Fibroblast of the conjunctiva (primary cell): ENCODE data around the gene CENPP.

ENCODE experiments used
- DNase-seq: peaks from one replicate; pipeline ENCODE4 v3.0.0-alpha.2; 2010; ENCODE audit warnings: low read depth

The CENPP gene

GRCh38 chr9:92313624-92314012, 12.1 kb upstream of the CENPP start:
- no peak for DNase-seq

GRCh38 chr9:92315456-92315855, 10.3 kb upstream of the CENPP start:
- DNase-seq: no peak

DNA sequence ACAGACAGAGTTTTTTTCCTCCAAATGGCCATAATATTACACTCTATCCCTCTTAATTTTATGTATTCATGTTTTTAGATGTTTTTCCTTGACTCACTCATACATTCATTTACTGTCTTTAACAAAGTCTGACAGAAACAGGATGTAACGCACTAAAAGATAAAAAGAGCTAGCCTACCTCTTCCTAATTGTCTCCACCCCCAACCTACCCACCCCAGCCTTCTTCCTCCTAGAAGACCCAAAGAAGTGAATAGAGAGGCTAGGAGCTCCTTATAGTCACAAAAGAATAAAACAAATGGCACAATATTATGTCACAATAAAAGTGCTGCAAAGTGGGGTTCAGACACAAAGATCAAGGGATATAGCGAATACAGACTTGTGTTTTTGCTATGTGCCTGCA, 1.3 kb upstream of the CENPP start:
- no peak for DNase-seq

GRCh38 chr9:92324889-92325268, 874 bp upstream of the CENPP start:
- DNase-seq: no peak

DNA sequence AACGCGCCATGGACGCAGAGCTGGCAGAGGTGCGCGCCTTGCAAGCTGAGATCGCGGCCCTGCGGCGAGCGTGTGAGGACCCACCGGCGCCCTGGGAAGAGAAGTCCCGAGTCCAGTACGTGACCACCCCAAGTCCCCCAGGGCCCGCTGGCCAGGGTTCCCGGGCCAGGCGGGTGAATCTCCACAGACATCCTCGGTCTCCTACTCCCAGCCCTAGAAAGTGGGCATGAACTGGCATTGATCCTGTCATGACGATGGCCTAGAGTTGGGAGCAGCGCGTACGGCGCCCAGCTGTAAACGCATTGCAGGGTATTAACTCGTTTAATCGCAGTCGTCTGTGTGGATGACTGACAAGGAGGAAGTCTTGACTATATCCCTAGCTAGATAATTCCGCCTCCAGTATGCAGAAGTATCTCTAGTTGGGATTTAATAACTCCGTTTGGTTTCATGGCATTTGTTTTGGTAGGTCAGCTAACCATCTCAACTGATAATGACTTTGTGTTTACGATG, 293 bp downstream of the CENPP start:
- DNase-seq: no peak

DNA sequence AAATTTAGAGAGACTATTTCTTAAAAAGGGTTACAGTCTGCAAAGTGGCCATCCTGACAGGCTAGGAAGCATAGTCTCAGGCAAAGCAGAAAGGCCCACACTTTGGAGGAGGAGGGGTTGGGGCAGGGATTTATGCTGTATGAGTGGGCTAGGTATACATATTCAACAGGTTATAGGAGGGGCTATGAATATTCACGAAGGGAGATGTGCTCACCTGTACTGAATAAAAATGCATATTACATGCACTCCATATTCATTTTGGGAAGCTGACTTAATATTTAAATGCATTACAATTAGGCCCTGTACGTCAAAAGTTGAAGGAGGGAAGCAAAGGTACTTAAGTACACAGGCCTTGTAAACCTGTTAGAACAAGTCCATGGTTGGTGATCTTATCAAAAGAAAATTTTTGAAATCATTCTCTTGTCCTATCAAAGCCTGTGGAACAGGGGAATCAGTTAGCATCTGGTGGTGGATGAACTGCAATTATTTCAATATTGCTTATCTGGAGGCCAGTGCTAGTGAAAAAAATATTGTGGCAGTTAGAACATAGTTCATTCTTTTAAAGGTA, 1.6 kb downstream of the CENPP start:
- DNase-seq: no peak

GRCh38 chr9:92328225-92328624, 2.5 kb downstream of the CENPP start:
- DNase-seq: peak; percentile 63

- peak; percentile 49 for DNase-seq
Observed at GRCh38 chr9:92332577-92333281, 7.0 kb downstream of the CENPP start.

DNA sequence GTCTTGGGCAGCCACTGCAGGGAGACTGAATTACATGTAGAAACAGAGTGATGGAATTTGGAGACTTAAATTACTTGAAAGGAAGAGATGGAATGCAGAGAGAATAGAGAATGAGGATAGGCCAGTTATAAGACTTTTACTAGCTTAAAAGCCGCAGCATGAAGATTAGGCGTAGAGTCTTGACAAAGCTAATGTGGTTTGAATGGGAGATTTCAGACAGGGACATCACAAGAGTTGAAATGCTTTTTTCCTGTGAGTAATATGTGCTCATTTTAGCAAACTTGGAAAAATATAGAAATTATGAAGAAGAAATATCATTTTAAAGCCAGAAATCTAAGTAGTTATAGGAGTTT, 7.5 kb downstream of the CENPP start:
- no peak for DNase-seq

GRCh38 chr9:92341578-92341977, 15.8 kb downstream of the CENPP start:
- no peak for DNase-seq

- no peak for DNase-seq
Observed at GRCh38 chr9:92342825-92343488, 17.2 kb downstream of the CENPP start.

DNA sequence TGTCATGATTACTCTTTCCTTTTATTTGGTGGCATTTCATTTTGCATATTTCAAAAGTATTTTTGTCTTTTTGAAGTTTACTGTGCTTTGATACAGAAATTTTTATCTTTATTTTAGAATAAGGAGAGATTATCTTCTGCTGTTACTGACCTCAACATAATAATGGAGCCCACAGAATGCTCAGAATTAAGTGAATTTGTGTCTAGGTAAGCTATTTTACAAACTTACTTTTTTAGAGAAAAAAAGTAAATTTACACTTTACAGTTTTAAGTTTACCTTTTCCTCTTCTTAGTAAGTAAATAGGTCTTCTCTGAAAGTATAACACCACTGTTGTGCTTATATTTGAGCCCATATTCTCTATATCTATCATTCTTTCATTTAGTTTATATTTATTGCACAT, 19.8 kb downstream of the CENPP start:
- DNase-seq: no peak

DNA sequence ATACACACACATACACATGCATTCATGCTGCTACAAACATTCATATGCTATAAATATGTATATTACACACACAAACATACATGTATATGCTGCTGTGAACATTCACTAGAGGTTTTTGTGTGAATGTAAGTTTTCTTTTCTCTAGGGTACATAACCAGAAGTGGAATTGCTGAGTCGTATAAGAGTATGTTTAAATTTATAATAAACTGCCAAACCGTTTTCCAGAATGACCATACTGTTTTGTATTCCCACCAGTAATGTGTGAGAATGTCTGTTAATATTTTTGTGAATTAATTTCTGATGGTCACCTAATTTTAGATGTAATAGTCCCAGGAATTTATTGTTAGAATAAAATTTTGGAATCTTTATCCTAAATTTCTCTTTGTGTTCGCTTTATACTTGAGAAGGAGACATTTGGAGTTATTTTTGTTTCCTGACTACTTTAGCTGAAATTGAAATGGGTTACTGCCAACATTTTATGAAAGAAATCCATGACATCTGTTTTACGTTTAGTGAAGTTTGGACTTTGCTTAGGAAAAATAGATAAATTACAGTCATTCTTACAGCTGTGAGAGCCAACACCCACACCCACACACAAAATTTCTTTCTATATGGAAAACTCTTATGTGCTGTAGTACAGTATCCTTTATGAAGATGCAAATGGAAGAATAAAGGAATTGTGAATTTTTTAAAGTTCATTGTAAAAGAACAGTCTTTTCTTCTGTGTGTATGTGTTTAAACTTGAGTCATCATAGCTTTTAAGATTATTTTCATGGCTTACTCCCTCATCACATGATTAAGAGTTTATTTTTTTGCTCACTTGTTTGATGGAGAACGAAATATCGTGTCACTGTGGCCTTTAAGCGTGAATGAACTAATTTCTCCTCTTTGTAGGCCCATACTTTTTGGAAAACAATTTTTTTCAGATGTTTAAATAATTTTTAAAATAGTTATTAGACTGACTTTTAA, 24.3 kb downstream of the CENPP start:
- DNase-seq: peak; percentile 73

DNA sequence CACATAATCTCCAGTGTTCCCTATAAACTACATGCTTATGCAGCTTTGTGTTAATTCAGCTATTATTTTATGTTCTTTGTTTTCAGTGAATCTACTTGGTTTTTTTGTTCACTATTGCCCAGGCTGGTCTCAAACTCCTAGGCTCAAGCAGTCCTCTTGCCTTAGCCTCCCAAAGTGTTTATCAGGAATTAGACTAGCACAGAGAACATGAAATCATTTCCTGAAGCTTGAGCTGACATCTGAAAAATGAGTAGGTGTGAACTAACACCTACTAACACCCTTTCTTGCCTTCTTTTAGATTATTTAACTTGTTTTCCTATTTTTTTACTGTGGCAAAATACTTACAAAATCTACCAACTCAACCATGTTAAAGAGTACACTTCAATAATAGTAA, 25.0 kb downstream of the CENPP start:
- no peak for DNase-seq

DNA sequence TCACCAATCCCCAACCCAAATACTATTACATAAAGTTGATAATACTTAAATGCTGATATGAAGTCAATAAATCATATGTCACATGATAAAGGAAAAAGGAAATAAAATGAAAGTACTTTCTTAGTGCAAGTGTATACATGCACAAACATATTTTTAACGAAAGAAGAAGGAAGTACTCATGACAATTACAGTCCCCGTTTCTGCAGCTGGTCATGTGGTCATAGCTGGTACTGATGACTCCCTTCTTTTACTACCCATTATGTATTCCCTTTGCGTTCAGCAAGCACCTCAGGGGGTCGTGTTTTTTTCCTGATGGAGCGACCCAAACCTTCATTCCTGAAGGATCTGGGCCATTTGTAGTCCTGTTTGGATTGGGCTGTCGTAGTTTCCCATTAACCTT, 27.3 kb downstream of the CENPP start:
- DNase-seq: no peak

- no peak for DNase-seq
Observed at GRCh38 chr9:92359394-92359995, 33.7 kb downstream of the CENPP start.

DNA sequence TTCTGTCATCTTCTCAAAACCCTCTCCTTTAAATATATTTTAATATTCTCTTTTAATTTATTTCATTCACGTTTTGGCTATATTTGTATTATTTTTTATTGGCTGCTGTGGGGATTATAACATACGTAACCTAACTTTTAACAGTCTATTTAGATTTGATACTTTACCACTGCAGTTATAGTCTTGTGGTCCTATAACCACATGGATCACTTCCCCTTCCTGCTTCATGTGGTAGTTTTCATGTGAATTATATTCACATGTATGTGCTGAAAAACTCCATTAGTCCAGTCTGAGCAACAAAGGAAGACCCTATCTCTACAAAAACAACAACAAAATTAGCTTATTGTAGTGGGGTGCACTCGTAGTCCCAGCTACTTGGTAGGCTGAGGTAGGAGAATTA, 34.3 kb downstream of the CENPP start:
- no peak for DNase-seq

- no peak for DNase-seq
Observed at GRCh38 chr9:92369075-92369474, 43.3 kb downstream of the CENPP start.

DNA sequence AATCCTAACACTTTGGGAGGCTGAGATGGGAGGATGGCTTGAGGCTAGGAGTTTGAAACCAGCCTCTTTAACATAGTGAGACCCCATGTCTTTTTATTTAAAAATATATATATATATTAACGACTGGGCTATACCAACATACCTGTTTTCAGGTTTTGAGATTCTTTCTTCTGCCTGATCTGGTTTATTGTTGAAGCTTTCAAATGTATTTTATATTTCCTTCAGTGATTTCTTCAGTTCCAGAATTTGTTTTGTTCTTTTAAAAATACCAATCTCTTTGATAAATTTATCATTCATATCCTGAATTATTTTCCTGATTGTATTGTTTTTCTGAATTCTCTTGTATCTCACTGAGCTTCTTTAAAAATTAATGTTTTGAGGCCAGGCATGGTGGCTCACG, 47.4 kb downstream of the CENPP start:
- DNase-seq: no peak

DNA sequence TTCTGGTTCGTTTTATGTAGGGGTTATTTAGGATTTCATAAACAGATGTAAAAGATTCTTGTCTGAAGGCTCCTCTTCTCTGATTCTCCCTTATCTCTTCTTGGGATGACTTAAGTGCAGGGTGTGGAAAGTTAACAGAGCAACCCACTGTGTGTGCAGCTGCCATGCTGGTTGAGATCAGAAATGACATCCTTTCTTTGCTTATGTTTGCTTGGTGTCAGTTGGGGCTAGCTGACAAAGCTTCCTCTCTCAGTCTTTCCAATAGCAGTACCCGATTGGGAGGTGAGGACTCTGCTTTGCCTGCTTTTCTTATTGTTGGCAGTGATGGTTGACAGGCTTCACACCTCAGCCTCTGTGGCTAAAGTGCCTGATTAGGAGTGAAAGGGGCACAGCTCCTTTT, 52.1 kb downstream of the CENPP start:
- DNase-seq: no peak

GRCh38 chr9:92378865-92379560, 53.3 kb downstream of the CENPP start:
- DNase-seq: no peak
